Measurements from ENCODE around the gene HBEGF.
A peak's percentile ranks its signal among the peaks of the same experiment; 100 is the strongest.

Gene HBEGF

GRCh38 chr5:140301136-140301535 is 45.3 kb downstream of the HBEGF start:
- peaks cover 9% of the 10 kb centered on the region; the same call in 1 of the 2 replicates for H3K36me3 ChIP-seq (ENCODE audit: control insufficient read depth, insufficient read depth, low read length)
- no peaks in the 10 kb centered on the region for H3K27me3 ChIP-seq (ENCODE audit: control insufficient read depth, insufficient read depth, low read length)
- no peaks in the 10 kb centered on the region for H3K9me3 ChIP-seq (ENCODE audit: control insufficient read depth, insufficient read depth, low read depth, low read length)
- peaks cover 16% of the 10 kb centered on the region for H3K4me1 ChIP-seq (ENCODE audit: control insufficient read depth, insufficient read depth, low read length)
- H3K4me3 ChIP-seq (ENCODE audit: low read depth, low read length) = no peak overlapping the region
- H3K27ac ChIP-seq (ENCODE audit: low read depth, low read length) = no peak overlapping the region
- no peak overlapping the region for H3K9ac ChIP-seq (ENCODE audit: low read length)

GRCh38 chr5:140299056-140299455 is 47.3 kb downstream of the HBEGF start:
- H3K9me3 ChIP-seq (ENCODE audit: control insufficient read depth, insufficient read depth, low read depth, low read length) = no peaks in the 10 kb centered on the region
- no peaks in the 10 kb centered on the region for H3K27me3 ChIP-seq (ENCODE audit: control insufficient read depth, insufficient read depth, low read length)
- H3K4me1 ChIP-seq (ENCODE audit: control insufficient read depth, insufficient read depth, low read length) = peaks cover 23% of the 10 kb centered on the region
- no peak overlapping the region for H3K9ac ChIP-seq (ENCODE audit: low read length)
- peaks cover 9% of the 10 kb centered on the region; the same call in 1 of the 2 replicates for H3K36me3 ChIP-seq (ENCODE audit: control insufficient read depth, insufficient read depth, low read length)
- no peak overlapping the region for H3K4me3 ChIP-seq (ENCODE audit: low read depth, low read length)
- H3K27ac ChIP-seq (ENCODE audit: low read depth, low read length) = no peak overlapping the region

GRCh38 chr5:140298183-140298601 is 48.2 kb downstream of the HBEGF start:
- no peaks in the 10 kb centered on the region for H3K9me3 ChIP-seq (ENCODE audit: control insufficient read depth, insufficient read depth, low read depth, low read length)
- H3K4me3 ChIP-seq (ENCODE audit: low read depth, low read length) = no peak overlapping the region; the same call in 1 of the 2 replicates
- no peaks in the 10 kb centered on the region for H3K27me3 ChIP-seq (ENCODE audit: control insufficient read depth, insufficient read depth, low read length)
- no peak overlapping the region for H3K9ac ChIP-seq (ENCODE audit: low read length)
- H3K36me3 ChIP-seq (ENCODE audit: control insufficient read depth, insufficient read depth, low read length) = peaks cover 9% of the 10 kb centered on the region; the same call in 1 of the 2 replicates
- H3K4me1 ChIP-seq (ENCODE audit: control insufficient read depth, insufficient read depth, low read length) = peaks cover 31% of the 10 kb centered on the region
- H3K27ac ChIP-seq (ENCODE audit: low read depth, low read length) = peak overlapping the region; percentile 19; the same call in 1 of the 2 replicates

GRCh38 chr5:140297283-140297682 is 49.1 kb downstream of the HBEGF start:
- H3K4me1 ChIP-seq (ENCODE audit: control insufficient read depth, insufficient read depth, low read length) = peaks cover 32% of the 10 kb centered on the region
- H3K4me3 ChIP-seq (ENCODE audit: low read depth, low read length) = no peak overlapping the region

GRCh38 chr5:140296289-140296688 is 50.1 kb downstream of the HBEGF start:
- no peaks in the 10 kb centered on the region for H3K9me3 ChIP-seq (ENCODE audit: control insufficient read depth, insufficient read depth, low read depth, low read length)
- H3K4me1 ChIP-seq (ENCODE audit: control insufficient read depth, insufficient read depth, low read length) = peaks cover 25% of the 10 kb centered on the region
- H3K9ac ChIP-seq (ENCODE audit: low read length) = no peak overlapping the region
- H3K27me3 ChIP-seq (ENCODE audit: control insufficient read depth, insufficient read depth, low read length) = no peaks in the 10 kb centered on the region
- no peak overlapping the region for H3K4me3 ChIP-seq (ENCODE audit: low read depth, low read length)
- no peak overlapping the region for H3K27ac ChIP-seq (ENCODE audit: low read depth, low read length)
- peaks cover 9% of the 10 kb centered on the region; the same call in 1 of the 2 replicates for H3K36me3 ChIP-seq (ENCODE audit: control insufficient read depth, insufficient read depth, low read length)

More at GRCh38 chr5:140297283-140297682, 49.1 kb downstream of the HBEGF start:
- H3K9ac ChIP-seq (ENCODE audit: low read length) = no peak overlapping the region
- no peaks in the 10 kb centered on the region for H3K27me3 ChIP-seq (ENCODE audit: control insufficient read depth, insufficient read depth, low read length)
- H3K27ac ChIP-seq (ENCODE audit: low read depth, low read length) = no peak overlapping the region
- H3K36me3 ChIP-seq (ENCODE audit: control insufficient read depth, insufficient read depth, low read length) = peaks cover 9% of the 10 kb centered on the region; the same call in 1 of the 2 replicates
- no peaks in the 10 kb centered on the region for H3K9me3 ChIP-seq (ENCODE audit: control insufficient read depth, insufficient read depth, low read depth, low read length)

- peaks cover 25% of the 10 kb centered on the region for H3K4me1 ChIP-seq (ENCODE audit: control insufficient read depth, insufficient read depth, low read length)
Observed at GRCh38 chr5:140295414-140295813, 51.0 kb downstream of the HBEGF start.

GRCh38 chr5:140294753-140295152 is 51.6 kb downstream of the HBEGF start:
- Histone ChIP-seq H3K27me3 (ENCODE audit: control insufficient read depth, insufficient read depth, low read length) (no peaks in the 10 kb centered on the region), H3K4me3 (ENCODE audit: low read depth, low read length) (no peak overlapping the region), H3K9ac (ENCODE audit: low read length) (no peak overlapping the region), H3K9me3 (ENCODE audit: control insufficient read depth, insufficient read depth, low read depth, low read length) (no peaks in the 10 kb centered on the region), H3K4me1 (ENCODE audit: control insufficient read depth, insufficient read depth, low read length) (peaks cover 25% of the 10 kb centered on the region), H3K36me3 (ENCODE audit: control insufficient read depth, insufficient read depth, low read length) (0 out of 2 replicates have a peak, but pooled peaks cover 5% of the 10 kb centered on the region), H3K27ac (ENCODE audit: low read depth, low read length) (no peak overlapping the region)

More at GRCh38 chr5:140295414-140295813, 51.0 kb downstream of the HBEGF start:
- Histone ChIP-seq H3K4me3 (ENCODE audit: low read depth, low read length) (no peak overlapping the region), H3K27me3 (ENCODE audit: control insufficient read depth, insufficient read depth, low read length) (no peaks in the 10 kb centered on the region), H3K27ac (ENCODE audit: low read depth, low read length) (no peak overlapping the region), H3K9ac (ENCODE audit: low read length) (no peak overlapping the region), H3K9me3 (ENCODE audit: control insufficient read depth, insufficient read depth, low read depth, low read length) (no peaks in the 10 kb centered on the region), H3K36me3 (ENCODE audit: control insufficient read depth, insufficient read depth, low read length) (peaks cover 9% of the 10 kb centered on the region; the same call in 1 of the 2 replicates)

GRCh38 chr5:140293849-140294100 is 52.6 kb downstream of the HBEGF start:
- H3K9me3 ChIP-seq (ENCODE audit: control insufficient read depth, insufficient read depth, low read depth, low read length) = no peaks in the 10 kb centered on the region
- no peak overlapping the region for H3K4me3 ChIP-seq (ENCODE audit: low read depth, low read length)
- no peaks in the 10 kb centered on the region for H3K27me3 ChIP-seq (ENCODE audit: control insufficient read depth, insufficient read depth, low read length)
- H3K36me3 ChIP-seq (ENCODE audit: control insufficient read depth, insufficient read depth, low read length) = 0 out of 2 replicates have a peak, but pooled peaks cover under 1% of the 10 kb centered on the region
- H3K27ac ChIP-seq (ENCODE audit: low read depth, low read length) = no peak overlapping the region
- H3K9ac ChIP-seq (ENCODE audit: low read length) = no peak overlapping the region
- H3K4me1 ChIP-seq (ENCODE audit: control insufficient read depth, insufficient read depth, low read length) = peaks cover 25% of the 10 kb centered on the region

- H3K4me3 ChIP-seq (ENCODE audit: low read depth, low read length) = no peak overlapping the region
- no peaks in the 10 kb centered on the region for H3K9me3 ChIP-seq (ENCODE audit: control insufficient read depth, insufficient read depth, low read depth, low read length)
- no peak overlapping the region for H3K9ac ChIP-seq (ENCODE audit: low read length)
- no peaks in the 10 kb centered on the region for H3K27me3 ChIP-seq (ENCODE audit: control insufficient read depth, insufficient read depth, low read length)
- no peaks in the 10 kb centered on the region for H3K36me3 ChIP-seq (ENCODE audit: control insufficient read depth, insufficient read depth, low read length)
- H3K27ac ChIP-seq (ENCODE audit: low read depth, low read length) = no peak overlapping the region
- H3K4me1 ChIP-seq (ENCODE audit: control insufficient read depth, insufficient read depth, low read length) = peaks cover 25% of the 10 kb centered on the region
Observed at GRCh38 chr5:140293091-140293848, 53.1 kb downstream of the HBEGF start.

GRCh38 chr5:140292212-140293036 is 54.0 kb downstream of the HBEGF start:
- no peak overlapping the region for H3K9ac ChIP-seq (ENCODE audit: low read length)
- H3K27ac ChIP-seq (ENCODE audit: low read depth, low read length) = no peak overlapping the region

More at GRCh38 chr5:140292212-140293036, 54.0 kb downstream of the HBEGF start:
- no peak overlapping the region for H3K4me3 ChIP-seq (ENCODE audit: low read depth, low read length)
- H3K4me1 ChIP-seq (ENCODE audit: control insufficient read depth, insufficient read depth, low read length) = peaks cover 22% of the 10 kb centered on the region
- no peaks in the 10 kb centered on the region for H3K36me3 ChIP-seq (ENCODE audit: control insufficient read depth, insufficient read depth, low read length)
- H3K27me3 ChIP-seq (ENCODE audit: control insufficient read depth, insufficient read depth, low read length) = no peaks in the 10 kb centered on the region
- no peaks in the 10 kb centered on the region for H3K9me3 ChIP-seq (ENCODE audit: control insufficient read depth, insufficient read depth, low read depth, low read length)
